CD4-positive, alpha-beta T cell treated with Interleukin-17A for 1 hour (primary cell): ENCODE data around the gene MAGEA2B.
"Not testable (repeated sequence)": the region's sequence is repeated elsewhere in the genome, so short reads cannot be mapped to it uniquely, and the experiment has no call there.

Source experiments
- DNase-seq: peaks from one replicate; pipeline ENCODE4 v3.0.0-alpha.2; 2020

The MAGEA2B gene

GRCh38 chrX:152713815-152714787, at the start of gene MAGEA2B:
TSS of gene MAGEA2B (plus strand) at chrX:152714628. CDS start at chrX:152717107, 2,479 bp downstream.
- not testable (repeated sequence) for DNase-seq

GRCh38 chrX:152674135-152674534, 40.3 kb upstream of the MAGEA2B start:
- no peak for DNase-seq

- not testable (repeated sequence) for DNase-seq
Observed at GRCh38 chrX:152674652-152675051, 39.8 kb upstream of the MAGEA2B start.

- not testable (repeated sequence) for DNase-seq
Observed at GRCh38 chrX:152681012-152681411, 33.4 kb upstream of the MAGEA2B start.

GRCh38 chrX:152697952-152698931, 16.2 kb upstream of the MAGEA2B start, which contains the start of gene MAGEA3:
TSS of gene MAGEA3 (plus strand) at chrX:152698794. CDS start at chrX:152700833, 2,039 bp downstream.
- not testable (repeated sequence) for DNase-seq

- DNase-seq, result not testable (repeated sequence)
Observed at GRCh38 chrX:152700390-152700789, 14.0 kb upstream of the MAGEA2B start.

GRCh38 chrX:152706500-152706899, 7.9 kb upstream of the MAGEA2B start:
- not testable (repeated sequence) for DNase-seq

- not testable (repeated sequence) for DNase-seq
Observed at GRCh38 chrX:152709173-152709572, 5.3 kb upstream of the MAGEA2B start, which contains the start of gene CSAG2. TSS of gene CSAG2 (minus strand) at chrX:152709273. CDS start at chrX:152709112, 161 bp downstream.

GRCh38 chrX:152713195-152713594, 1.2 kb upstream of the MAGEA2B start:
- not testable (repeated sequence) for DNase-seq

GRCh38 chrX:152725409-152725808, 11.0 kb downstream of the MAGEA2B start:
- no peak for DNase-seq

GRCh38 chrX:152733261-152733975, 19.0 kb downstream of the MAGEA2B start, which contains the start of the genes CSAG1 and MAGEA12:
TSS of gene CSAG1 (minus strand) at chrX:152733721. CDS start at chrX:152732460, 1,261 bp downstream.
TSS of gene MAGEA12 (plus strand) at chrX:152733757. CDS start at chrX:152736162, 2,405 bp downstream.
- DNase-seq, result no peak

GRCh38 chrX:152734143-152734858, 19.9 kb downstream of the MAGEA2B start:
- DNase-seq, result not testable (repeated sequence)

GRCh38 chrX:152735101-152735500, 20.7 kb downstream of the MAGEA2B start:
- no peak for DNase-seq

GRCh38 chrX:152735860-152736511, 21.6 kb downstream of the MAGEA2B start:
- DNase-seq, result no peak

- not testable (repeated sequence) for DNase-seq
Observed at GRCh38 chrX:152736528-152736927, 22.1 kb downstream of the MAGEA2B start.

- DNase-seq, result no peak
Observed at GRCh38 chrX:152738560-152738959, 24.1 kb downstream of the MAGEA2B start.

GRCh38 chrX:152753686-152754650, 39.5 kb downstream of the MAGEA2B start, which contains the start of gene MAGEA2:
TSS of gene MAGEA2 (minus strand) at chrX:152753842. CDS start at chrX:152751363, 2,479 bp downstream.
- not testable (repeated sequence) for DNase-seq

GRCh38 chrX:152754871-152755270, 40.4 kb downstream of the MAGEA2B start:
- not testable (repeated sequence) for DNase-seq

GRCh38 chrX:152758918-152759317, 44.5 kb downstream of the MAGEA2B start, which contains the start of gene CSAG3:
TSS of gene CSAG3 (plus strand) at chrX:152759218.
- not testable (repeated sequence) for DNase-seq
